GM12878 (cell line): Measurements from ENCODE around the gene MYO3B. TPM values are rescaled to one million over a fixed set of nuclear protein-coding genes. Genes with fewer than 3 reads are reported as not detected.

Source experiments
- BHLHE40 ChIP-seq, 2 experiments: fragments of 450-650 bp in 1 of 2; IDR thresholded peaks; 2 replicates each; pipeline ENCODE4 v1.6.1; 2011 to 2017; ENCODE audit warnings: low read depth in 2 of 2, borderline replicate concordance in 1 of 2, improper control_type of control experiment in 1 of 2, low read length in 1 of 2, mild to moderate bottlenecking in 1 of 2
- CHD1 ChIP-seq: IDR thresholded peaks from 2 replicates; pipeline ENCODE4 v1.6.1; 2012; ENCODE audit warnings: low read depth, low read length, improper control_type of control experiment
- DPF2 ChIP-seq: fragments of 450-650 bp; IDR thresholded peaks from 2 replicates; pipeline ENCODE4 v1.6.1; 2017; ENCODE audit warnings: mild to moderate bottlenecking
- EED ChIP-seq: sonication (generic); IDR thresholded peaks from 2 replicates; pipeline ENCODE4 v1.6.1; 2016; ENCODE audit warnings: antibody characterized with exemption, low read depth
- EP300 ChIP-seq, 2 experiments: fragments of 150-350 bp in 1 of 2; IDR thresholded peaks; 2 replicates each; pipeline ENCODE4 v1.6.1; 2011 to 2012; ENCODE audit warnings: low read depth in 2 of 2, low read length in 2 of 2, borderline replicate concordance in 1 of 2, improper control_type of control experiment in 1 of 2, inconsistent platforms in 1 of 2; ENCODE audit not compliant: control insufficient read depth in 1 of 2
- HSF1 ChIP-seq: fragments of 150-350 bp; IDR thresholded peaks from 2 replicates; pipeline ENCODE4 v1.6.1; 2014; ENCODE audit warnings: mild to moderate bottlenecking, low read depth, low read length
- IKZF1 ChIP-seq: fragments of 450-650 bp; conservative IDR thresholded peaks from 2 replicates; pipeline ENCODE4 v1.6.1; 2017; ENCODE audit warnings: antibody characterized with exemption, mild to moderate bottlenecking
- IKZF2 ChIP-seq, 2 experiments: fragments of 450-650 bp; IDR thresholded peaks; 2 replicates each; pipeline ENCODE4 v1.6.1; 2017; ENCODE audit warnings: mild to moderate bottlenecking in 2 of 2, moderate library complexity in 2 of 2
- MEF2B ChIP-seq: fragments of 450-650 bp; IDR thresholded peaks from 2 replicates; pipeline ENCODE4 v1.6.1; 2018; ENCODE audit warnings: mild to moderate bottlenecking, moderate library complexity; ENCODE audit not compliant: partially characterized antibody, poor library complexity, severe bottlenecking
- MTA2 ChIP-seq: fragments of 450-650 bp; IDR thresholded peaks from 2 replicates; pipeline ENCODE4 v1.6.1; 2016; ENCODE audit warnings: low read depth, mild to moderate bottlenecking, moderate library complexity
- NFIC ChIP-seq: IDR thresholded peaks from 2 replicates; pipeline ENCODE4 v1.6.1; 2012; ENCODE audit warnings: low read depth, mild to moderate bottlenecking, inconsistent platforms, low read length, moderate library complexity
- PKNOX1 ChIP-seq: fragments of 450-650 bp; IDR thresholded peaks from 2 replicates; pipeline ENCODE4 v1.6.1; 2016; ENCODE audit warnings: mild to moderate bottlenecking
- RFX5 ChIP-seq: IDR thresholded peaks from 2 replicates; pipeline ENCODE4 v1.6.1; 2011; ENCODE audit warnings: low read depth, low read length, improper control_type of control experiment
- RUNX3 ChIP-seq: IDR thresholded peaks from 2 replicates; pipeline ENCODE4 v1.6.1; 2012; ENCODE audit warnings: low read length, inconsistent platforms
- SMC3 ChIP-seq: IDR thresholded peaks from 2 replicates; pipeline ENCODE4 v1.6.1; 2011; ENCODE audit warnings: low read length, improper control_type of control experiment, borderline replicate concordance
- SP1 ChIP-seq: IDR thresholded peaks from one replicate; pipeline ENCODE4 v1.6.1; 2011; ENCODE audit warnings: low read depth, low read length
- SUZ12 ChIP-seq: fragments of 200-600 bp; sonication (generic); IDR thresholded peaks from one replicate; pipeline ENCODE4 v1.6.1; 2018; ENCODE audit warnings: antibody characterized with exemption, mild to moderate bottlenecking; ENCODE audit not compliant: unreplicated experiment
- ZBED1 ChIP-seq: IDR thresholded peaks from 2 replicates; pipeline ENCODE4 v1.6.1; 2016; ENCODE audit warnings: borderline replicate concordance
- ZBTB4 ChIP-seq: fragments of 450-650 bp; formaldehyde crosslinking; IDR thresholded peaks from 2 replicates; pipeline ENCODE4 v1.4.0; 2022; ENCODE audit warnings: mild to moderate bottlenecking, moderate library complexity
- ZNF24 ChIP-seq: fragments of 450-650 bp; IDR thresholded peaks from 2 replicates; pipeline ENCODE4 v1.6.1; 2017; ENCODE audit warnings: antibody characterized with exemption, mild to moderate bottlenecking
- ZNF384 ChIP-seq: IDR thresholded peaks from 2 replicates; pipeline ENCODE4 v1.6.1; 2012; ENCODE audit warnings: low read depth, mild to moderate bottlenecking, low read length, improper control_type of control experiment, borderline replicate concordance
- ZZZ3 ChIP-seq: IDR thresholded peaks from 2 replicates; pipeline ENCODE4 v1.6.1; 2011; ENCODE audit warnings: low read depth; ENCODE audit not compliant: control insufficient read depth, insufficient read length
- polyA plus RNA-seq, 11 experiments: library from polyadenylated mRNA; depleted of rRNA in 4 of 11; unstranded in 6 of 11; stranded (reverse) in 5 of 11; fragments of >200 nt; fragmentation: Nextera tagmentation in 4 of 11; fragmentation: Illumina TruSeq in 1 of 11; extraction: Ambion mirVana in 4 of 11; extraction: Trizol in 1 of 11; gene quantifications; 1 replicate in 1 of 11; 2 replicates in 10 of 11; pipeline versions ENCODE4 v1.2.1 to v1.2.3, GENCODE V29; 2011 to 2016; ENCODE audit warnings: inconsistent platforms in 2 of 11, missing spikeins in 2 of 11, low read depth in 1 of 11
- total RNA-seq, 4 experiments: library from RNA; depleted of rRNA in 3 of 4; stranded (reverse); fragments of >200 nt in 3 of 4; fragmentation: Illumina TruSeq in 1 of 4; extraction: Trizol in 1 of 4; gene quantifications; 2 replicates each; pipeline versions ENCODE4 v1.2.1 to v1.2.3, GENCODE V29; 2013 to 2021
- TF ChIP-seq, protein P1 (sequence below): IDR thresholded peaks from 2 replicates; pipeline ENCODE4 v1.6.1; 2012; ENCODE audit warnings: low read length, inconsistent platforms
- TF ChIP-seq, protein P2 (sequence below): fragments of 450-650 bp; IDR thresholded peaks from 2 replicates; pipeline ENCODE4 v1.6.1; 2014; ENCODE audit warnings: mild to moderate bottlenecking

MYO3B gene
- total and polyA plus RNA-seq, 10 of the 15 experiments (the other 5 are each of a cell fraction or from before 2014, with no cell fraction given), result 1.1 to 7.1 (median 2.1) TPM

DNA sequence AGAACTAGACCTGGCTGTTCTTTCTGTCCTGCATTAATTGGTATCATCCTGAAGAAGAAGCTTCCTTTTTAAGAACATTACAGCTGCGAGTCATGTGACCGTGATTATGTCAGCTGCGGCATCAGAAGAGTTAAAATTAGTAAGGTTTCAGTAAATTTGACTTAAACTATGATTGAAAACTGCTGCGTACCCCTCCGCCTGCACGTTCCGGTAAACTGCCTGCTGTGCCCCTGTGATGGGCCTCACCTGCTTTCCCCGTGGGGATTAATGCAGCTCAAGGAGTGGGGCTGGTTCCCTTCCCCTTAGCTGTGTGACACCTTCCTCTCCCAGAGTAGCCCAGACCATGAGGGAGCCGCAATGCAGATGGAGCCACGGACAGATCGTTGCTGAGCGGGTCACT is 36.1 kb upstream of the MYO3B start (continued):
- TF ChIP-seq HSF1 (no peak), ZNF384 (no peak), EP300 (IDR thresholded peaks at IDR 0.05; ENCODE audit: borderline replicate concordance in 1 of 2, control insufficient read depth in 1 of 2, low read depth in 2 of 2, low read length in 2 of 2) (peak in 1 of 2 experiments; percentile 55; a peak in 1 of 4 replicates), CHD1 (no peak), RUNX3 (peak; percentile 42; the same call in 1 of the 2 replicates), PKNOX1 (0 out of 2 replicates have a peak, but pooled peaks have one; percentile 23), SP1 (no peak), RFX5 (no peak), NFIC (peak; percentile 59; the same call in 1 of the 2 replicates), EED (peak; percentile 73), SMC3 (no peak), SUZ12 (no peak), BHLHE40 (IDR thresholded peaks at IDR 0.05; ENCODE audit: borderline replicate concordance in 1 of 2, low read depth in 2 of 2, low read length in 1 of 2) (peak; percentile 91), ZNF24 (no peak), ZBTB4 (CRISPR knock-in tag) (no peak), MEF2B (peak; percentile 93), DPF2 (no peak), IKZF2 (IDR thresholded peaks at IDR 0.05) (peak; percentile 27 to 55; a peak in 3 of 4 replicates), ZBED1 (no peak), ZZZ3 (no peak), MTA2 (peak; percentile 66), IKZF1 (0 out of 2 replicates have a peak, but pooled peaks have one; percentile 10)
- TF ChIP-seq, protein P1, sequence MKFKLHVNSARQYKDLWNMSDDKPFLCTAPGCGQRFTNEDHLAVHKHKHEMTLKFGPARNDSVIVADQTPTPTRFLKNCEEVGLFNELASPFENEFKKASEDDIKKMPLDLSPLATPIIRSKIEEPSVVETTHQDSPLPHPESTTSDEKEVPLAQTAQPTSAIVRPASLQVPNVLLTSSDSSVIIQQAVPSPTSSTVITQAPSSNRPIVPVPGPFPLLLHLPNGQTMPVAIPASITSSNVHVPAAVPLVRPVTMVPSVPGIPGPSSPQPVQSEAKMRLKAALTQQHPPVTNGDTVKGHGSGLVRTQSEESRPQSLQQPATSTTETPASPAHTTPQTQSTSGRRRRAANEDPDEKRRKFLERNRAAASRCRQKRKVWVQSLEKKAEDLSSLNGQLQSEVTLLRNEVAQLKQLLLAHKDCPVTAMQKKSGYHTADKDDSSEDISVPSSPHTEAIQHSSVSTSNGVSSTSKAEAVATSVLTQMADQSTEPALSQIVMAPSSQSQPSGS, result no peak
- TF ChIP-seq, protein P2, sequence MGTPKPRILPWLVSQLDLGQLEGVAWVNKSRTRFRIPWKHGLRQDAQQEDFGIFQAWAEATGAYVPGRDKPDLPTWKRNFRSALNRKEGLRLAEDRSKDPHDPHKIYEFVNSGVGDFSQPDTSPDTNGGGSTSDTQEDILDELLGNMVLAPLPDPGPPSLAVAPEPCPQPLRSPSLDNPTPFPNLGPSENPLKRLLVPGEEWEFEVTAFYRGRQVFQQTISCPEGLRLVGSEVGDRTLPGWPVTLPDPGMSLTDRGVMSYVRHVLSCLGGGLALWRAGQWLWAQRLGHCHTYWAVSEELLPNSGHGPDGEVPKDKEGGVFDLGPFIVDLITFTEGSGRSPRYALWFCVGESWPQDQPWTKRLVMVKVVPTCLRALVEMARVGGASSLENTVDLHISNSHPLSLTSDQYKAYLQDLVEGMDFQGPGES, result no peak
